GM23338 (cell line): Measurements from ENCODE around the gene RHOBTB3. TPM values are rescaled to one million over a fixed set of nuclear protein-coding genes. Genes with fewer than 3 reads are reported as not detected.

Experiments used
- ATAC-seq: fragments of 200-7000 bp; cut with Tn5 transposase; 3 replicates; pipeline ENCODE4 v1.9.1; 2020
- DNase-seq: peaks from one replicate; pipeline ENCODE4 v3.0.0-alpha.2; 2015; ENCODE audit warnings: low spot score
- H2AFZ ChIP-seq: fragments of 200-600 bp; sonication (generic); 2 replicates; pipeline ENCODE4 v1.8.0; 2016; ENCODE audit warnings: antibody characterized with exemption, mild to moderate bottlenecking, moderate library complexity
- H3F3A ChIP-seq: fragments of 200-600 bp; sonication (generic); replicated peaks from 2 replicates; pipeline ENCODE4 v1.8.0; 2017; ENCODE audit warnings: antibody characterized with exemption, mixed run types, low read depth
- H3K27ac ChIP-seq: fragments of 200-600 bp; sonication (generic); 2 replicates; pipeline ENCODE4 v1.6.1; 2016; ENCODE audit warnings: low read depth
- H3K27me3 ChIP-seq: fragments of 200-600 bp; sonication (generic); 2 replicates; pipeline ENCODE4 v1.8.0; 2016; ENCODE audit warnings: mild to moderate bottlenecking, mixed run types, moderate library complexity; ENCODE audit not compliant: insufficient read depth
- H3K36me3 ChIP-seq: fragments of 200-600 bp; sonication (generic); 2 replicates; pipeline ENCODE4 v1.8.0; 2016; ENCODE audit warnings: mild to moderate bottlenecking; ENCODE audit not compliant: insufficient read depth
- H3K4me1 ChIP-seq: fragments of 200-600 bp; sonication (generic); 2 replicates; pipeline ENCODE4 v1.8.0; 2016; ENCODE audit warnings: mild to moderate bottlenecking, moderate library complexity; ENCODE audit not compliant: insufficient read depth
- H3K4me2 ChIP-seq: fragments of 200-600 bp; sonication (generic); 2 replicates; pipeline ENCODE4 v1.7.1; 2017; ENCODE audit warnings: mixed run types
- H3K4me3 ChIP-seq: fragments of 200-600 bp; sonication (generic); 2 replicates; pipeline ENCODE4 v1.6.1; 2016; ENCODE audit warnings: mixed run types
- H3K79me2 ChIP-seq: fragments of 200-600 bp; sonication (generic); replicated peaks from 2 replicates; pipeline ENCODE4 v1.8.0; 2017; ENCODE audit warnings: mild to moderate bottlenecking; ENCODE audit not compliant: insufficient read depth
- H3K9me2 ChIP-seq: fragments of 200-600 bp; sonication (generic); 2 replicates; pipeline ENCODE4 v1.8.0; 2017; ENCODE audit not compliant: insufficient read depth
- H4K20me1 ChIP-seq: fragments of 200-600 bp; sonication (generic); replicated peaks from 2 replicates; pipeline ENCODE4 v1.8.0; 2017; ENCODE audit warnings: mild to moderate bottlenecking; ENCODE audit not compliant: insufficient read depth
- H3K27ac Mint-ChIP-seq: 2 replicates; pipeline ENCODE4 v1.8.0; 2020; ENCODE audit warnings: inconsistent platforms, mild to moderate bottlenecking, moderate library complexity, mixed read lengths
- H3K27me3 Mint-ChIP-seq: 3 replicates; pipeline ENCODE4 v1.8.0; 2022; ENCODE audit warnings: low read depth, mild to moderate bottlenecking, moderate library complexity, mixed read lengths, inconsistent platforms; ENCODE audit not compliant: insufficient read depth, poor library complexity
- H3K36me3 Mint-ChIP-seq: 3 replicates; pipeline ENCODE4 v1.8.0; 2021; ENCODE audit warnings: low read depth, mild to moderate bottlenecking, inconsistent platforms, moderate library complexity, mixed read lengths
- H3K4me1 Mint-ChIP-seq: 3 replicates; pipeline ENCODE4 v1.8.0; 2020; ENCODE audit warnings: mild to moderate bottlenecking, inconsistent platforms, mixed read lengths
- H3K4me3 Mint-ChIP-seq: 3 replicates; pipeline ENCODE4 v1.8.0; 2021; ENCODE audit warnings: moderate library complexity, mild to moderate bottlenecking, inconsistent platforms, mixed read lengths
- H3K9me3 Mint-ChIP-seq: 3 replicates; pipeline ENCODE4 v1.8.0; 2020; ENCODE audit warnings: moderate library complexity, mild to moderate bottlenecking, inconsistent platforms, mixed read lengths
- CREB1 ChIP-seq: fragments of 250-450 bp; sonication (Bioruptor Pico); IDR thresholded peaks from 2 replicates; pipeline ENCODE4 v1.5.0; 2020; ENCODE audit warnings: low read depth, mild to moderate bottlenecking, moderate library complexity
- CTCF ChIP-seq, 2 experiments: fragments of 200-600 bp in 1 of 2; sonication (generic) in 1 of 2; conservative IDR thresholded peaks; 2 replicates each; pipeline versions ENCODE4 v1.5.1 to v1.6.1; 2016 to 2017; ENCODE audit warnings: antibody characterized with exemption in 2 of 2, low read depth in 2 of 2, mild to moderate bottlenecking in 2 of 2, moderate library complexity in 1 of 2
- ETS1 ChIP-seq: IDR thresholded peaks from 2 replicates; pipeline ENCODE4 v1.6.1; 2016; ENCODE audit warnings: antibody characterized with exemption
- EZH2 ChIP-seq: fragments of 200-600 bp; sonication (generic); IDR thresholded peaks from one replicate; pipeline ENCODE4 v1.8.0; 2017; ENCODE audit warnings: antibody characterized with exemption, mild to moderate bottlenecking, low read depth; ENCODE audit not compliant: unreplicated experiment
- EZH2phosphoT487 ChIP-seq: fragments of 200-600 bp; sonication (generic); IDR thresholded peaks from one replicate; pipeline ENCODE4 v1.8.1; 2018; ENCODE audit warnings: antibody characterized with exemption; ENCODE audit not compliant: unreplicated experiment
- JUNB ChIP-seq: IDR thresholded peaks from one replicate; pipeline ENCODE4 v1.6.1; 2016; ENCODE audit warnings: antibody characterized with exemption; ENCODE audit not compliant: unreplicated experiment
- NANOG ChIP-seq: IDR thresholded peaks from 2 replicates; pipeline ENCODE4 v1.6.1; 2016; ENCODE audit warnings: antibody characterized with exemption, borderline replicate concordance
- POLR2AphosphoS5 ChIP-seq: IDR thresholded peaks from 2 replicates; pipeline ENCODE4 v1.6.1; 2016; ENCODE audit warnings: antibody characterized with exemption, low read depth
- REST ChIP-seq: IDR thresholded peaks from one replicate; pipeline ENCODE4 v1.6.1; 2018; ENCODE audit warnings: antibody characterized with exemption; ENCODE audit not compliant: unreplicated experiment
- STAT1 ChIP-seq: IDR thresholded peaks from one replicate; pipeline ENCODE4 v1.6.1; 2016; ENCODE audit warnings: antibody characterized with exemption; ENCODE audit not compliant: unreplicated experiment
- ZNF114 ChIP-seq: fragments of 250-450 bp; sonication (Bioruptor Pico); IDR thresholded peaks from 2 replicates; pipeline ENCODE4 v1.5.0; 2020; ENCODE audit warnings: mild to moderate bottlenecking, moderate library complexity
- ZNF331 ChIP-seq: fragments of 250-450 bp; sonication (Bioruptor Pico); IDR thresholded peaks from 2 replicates; pipeline ENCODE4 v1.5.0; 2020; ENCODE audit warnings: low read depth, mild to moderate bottlenecking, moderate library complexity
- ZNF462 ChIP-seq: fragments of 250-450 bp; sonication (Bioruptor Pico); IDR thresholded peaks from 2 replicates; pipeline ENCODE4 v1.5.0; 2020; ENCODE audit warnings: mild to moderate bottlenecking, moderate library complexity
- polyA plus RNA-seq: library from polyadenylated mRNA; unstranded; fragments of >200 nt; fragmentation: Nextera tagmentation; extraction: Ambion mirVana; gene quantifications from 2 replicates; pipeline ENCODE4 v1.2.1, GENCODE V29; 2016
- total RNA-seq: library from RNA; depleted of rRNA; stranded (reverse); fragments of >200 nt; shearing (Covaris generic); gene quantifications from 2 replicates; pipeline ENCODE4 v1.2.3, GENCODE V29; 2014

Gene RHOBTB3
- total and polyA plus RNA-seq, 2 experiments from 2014 or later, result 10.0 to 13.4 TPM

- DNase-seq (no peak), ATAC-seq (no peak)
- TF ChIP-seq EZH2phosphoT487 (no peak), ZNF114 (CRISPR knock-in tag) (no peak), ETS1 (no peak), ZNF331 (no peak), STAT1 (no peak), JUNB (no peak), REST (no peak), POLR2AphosphoS5 (no peak), ZNF462 (CRISPR knock-in tag) (no peak), NANOG (no peak), EZH2 (no peak), CREB1 (CRISPR knock-in tag) (no peak), CTCF (conservative IDR thresholded peaks at IDR 0.05; ENCODE audit: low read depth in 2 of 2) (no peak)
- no peak overlapping the region for H3K4me3 Mint-ChIP-seq
- peaks cover 3% of the 10 kb centered on the region; the same call in 1 of the 3 replicates for H3K9me3 Mint-ChIP-seq
- no peaks in the 10 kb centered on the region for H4K20me1 ChIP-seq
- no peak overlapping the region for H3K27ac ChIP-seq
- H3F3A ChIP-seq, result no peaks in the 10 kb centered on the region
- no peaks in the 10 kb centered on the region for H3K36me3 ChIP-seq
- no peaks in the 10 kb centered on the region for H3K79me2 ChIP-seq
- no peaks in the 10 kb centered on the region for H3K4me1 Mint-ChIP-seq
- no peaks in the 10 kb centered on the region for H3K36me3 Mint-ChIP-seq
- H3K27ac Mint-ChIP-seq, result no peak overlapping the region
- H3K4me3 ChIP-seq, result no peak overlapping the region
- no peaks in the 10 kb centered on the region for H3K9me2 ChIP-seq
- no peaks in the 10 kb centered on the region for H3K27me3 ChIP-seq
- H3K4me1 ChIP-seq, result no peaks in the 10 kb centered on the region
- no peak overlapping the region for H3K4me2 ChIP-seq
- peaks cover 2% of the 10 kb centered on the region for H3K27me3 Mint-ChIP-seq
- no peak overlapping the region for H2AFZ ChIP-seq
Measured at GRCh38 chr5:95690333-95690732, 40.8 kb upstream of the RHOBTB3 start.
